Lower lobe of right lung (tissue), 2 donors: ENCODE data around the gene LGALS14. TPM values are rescaled to one million over a fixed set of nuclear protein-coding genes. Genes with fewer than 3 reads are reported as not detected.
A peak's percentile ranks its signal among the peaks of the same experiment; 100 is the strongest.

Experiments
- ATAC-seq, 2 donors: fragments of 200-7000 bp; cut with Tn5 transposase; one replicate each; pipeline ENCODE4 v1.9.1; 2020 to 2022; ENCODE audit warnings: mild to moderate bottlenecking in 2 of 2, moderate library complexity in 2 of 2
- DNase-seq: peaks from one replicate; pipeline ENCODE4 v3.0.0-alpha.2; 2020
- H3K27ac ChIP-seq: fragments of 200-600 bp; one replicate; pipeline ENCODE4 v1.8.0; 2022
- H3K27me3 ChIP-seq: fragments of 200-600 bp; one replicate; pipeline ENCODE4 v1.8.0; 2022; ENCODE audit warnings: low read depth
- H3K36me3 ChIP-seq: fragments of 200-600 bp; one replicate; pipeline ENCODE4 v1.8.0; 2022; ENCODE audit warnings: mild to moderate bottlenecking
- H3K4me1 ChIP-seq: fragments of 200-600 bp; one replicate; pipeline ENCODE4 v1.8.0; 2022
- H3K4me3 ChIP-seq: fragments of 200-600 bp; one replicate; pipeline ENCODE4 v1.8.0; 2022; ENCODE audit warnings: mild to moderate bottlenecking
- H3K9me3 ChIP-seq: fragments of 200-600 bp; one replicate; pipeline ENCODE4 v1.8.0; 2022
- intact Hi-C: fragments of 100-400 bp; cut with DNase I; formaldehyde crosslinking; loops from one replicate; pipeline ENCODE4 v1.11.0; 2022
- total RNA-seq: library from RNA; stranded (reverse); fragmentation: NEBNext Ultra II Directional; extraction: Animal tissue kit (Norgen Biotek cat#: 25700); gene quantifications from one replicate; pipeline ENCODE4 v1.2.1, GENCODE V29; 2021
- TF ChIP-seq, protein P1 (sequence below): fragments of 200-600 bp; IDR thresholded peaks from one replicate; pipeline ENCODE4 v1.8.0; 2022; ENCODE audit warnings: antibody characterized with exemption, mild to moderate bottlenecking
- donor health status: DM: no; HTN: yes; CAD: no; lungs with severe emphysema.

The LGALS14 gene
- total RNA-seq, 1 donor from 2014 or later: not detected

GRCh38 chr19:39696387-39696786 is 7.9 kb upstream of the LGALS14 start:
- Histone ChIP-seq H3K4me3 (no peak overlapping the region), H3K27me3 (peaks cover 14% of the 10 kb centered on the region), H3K4me1 (no peaks in the 10 kb centered on the region), H3K36me3 (no peaks in the 10 kb centered on the region), H3K9me3 (no peaks in the 10 kb centered on the region), H3K27ac (no peak overlapping the region)
- TF ChIP-seq, protein P1, sequence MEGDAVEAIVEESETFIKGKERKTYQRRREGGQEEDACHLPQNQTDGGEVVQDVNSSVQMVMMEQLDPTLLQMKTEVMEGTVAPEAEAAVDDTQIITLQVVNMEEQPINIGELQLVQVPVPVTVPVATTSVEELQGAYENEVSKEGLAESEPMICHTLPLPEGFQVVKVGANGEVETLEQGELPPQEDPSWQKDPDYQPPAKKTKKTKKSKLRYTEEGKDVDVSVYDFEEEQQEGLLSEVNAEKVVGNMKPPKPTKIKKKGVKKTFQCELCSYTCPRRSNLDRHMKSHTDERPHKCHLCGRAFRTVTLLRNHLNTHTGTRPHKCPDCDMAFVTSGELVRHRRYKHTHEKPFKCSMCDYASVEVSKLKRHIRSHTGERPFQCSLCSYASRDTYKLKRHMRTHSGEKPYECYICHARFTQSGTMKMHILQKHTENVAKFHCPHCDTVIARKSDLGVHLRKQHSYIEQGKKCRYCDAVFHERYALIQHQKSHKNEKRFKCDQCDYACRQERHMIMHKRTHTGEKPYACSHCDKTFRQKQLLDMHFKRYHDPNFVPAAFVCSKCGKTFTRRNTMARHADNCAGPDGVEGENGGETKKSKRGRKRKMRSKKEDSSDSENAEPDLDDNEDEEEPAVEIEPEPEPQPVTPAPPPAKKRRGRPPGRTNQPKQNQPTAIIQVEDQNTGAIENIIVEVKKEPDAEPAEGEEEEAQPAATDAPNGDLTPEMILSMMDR: no peak
- intact Hi-C loops: no loop called here
- peak in 1 of 2 donors; percentile 48 for ATAC-seq
- DNase-seq: no peak

- Histone ChIP-seq H3K4me1 (no peaks in the 10 kb centered on the region), H3K4me3 (no peak overlapping the region), H3K27ac (no peak overlapping the region), H3K9me3 (no peaks in the 10 kb centered on the region), H3K27me3 (peaks cover 15% of the 10 kb centered on the region), H3K36me3 (no peaks in the 10 kb centered on the region)
- ATAC-seq: no peak
- intact Hi-C loops: no loop called here
- no peak for DNase-seq
- TF ChIP-seq, protein P1: no peak
These were observed 5.7 kb upstream of the LGALS14 start for GRCh38 chr19:39698535-39698934.

DNA sequence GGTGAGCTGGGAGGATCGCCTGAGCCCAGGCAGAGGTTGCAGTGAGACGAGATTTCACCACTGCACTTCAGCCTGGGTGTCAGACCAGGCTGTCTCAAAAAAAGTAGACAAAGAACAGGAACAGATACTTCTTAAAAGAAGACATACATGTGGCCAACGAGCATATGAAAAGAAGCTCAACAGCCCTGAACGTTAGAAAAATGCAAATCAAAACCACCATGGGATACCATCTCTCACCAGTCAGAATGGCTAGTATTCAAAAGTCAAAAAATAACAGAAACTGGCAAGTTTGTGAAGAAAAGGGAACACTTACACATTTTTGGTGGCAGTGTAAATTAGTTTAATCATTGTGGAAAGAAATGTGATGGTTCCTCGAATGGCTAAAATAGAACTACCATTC is 3.0 kb upstream of the LGALS14 start:
- Histone ChIP-seq H3K36me3 (no peaks in the 10 kb centered on the region), H3K4me3 (no peak overlapping the region), H3K27me3 (peaks cover 15% of the 10 kb centered on the region), H3K4me1 (no peaks in the 10 kb centered on the region), H3K27ac (no peak overlapping the region), H3K9me3 (no peaks in the 10 kb centered on the region)
- no peak for ATAC-seq
- intact Hi-C loops: no loop called here
- DNase-seq: no peak
- TF ChIP-seq, protein P1: no peak

DNA sequence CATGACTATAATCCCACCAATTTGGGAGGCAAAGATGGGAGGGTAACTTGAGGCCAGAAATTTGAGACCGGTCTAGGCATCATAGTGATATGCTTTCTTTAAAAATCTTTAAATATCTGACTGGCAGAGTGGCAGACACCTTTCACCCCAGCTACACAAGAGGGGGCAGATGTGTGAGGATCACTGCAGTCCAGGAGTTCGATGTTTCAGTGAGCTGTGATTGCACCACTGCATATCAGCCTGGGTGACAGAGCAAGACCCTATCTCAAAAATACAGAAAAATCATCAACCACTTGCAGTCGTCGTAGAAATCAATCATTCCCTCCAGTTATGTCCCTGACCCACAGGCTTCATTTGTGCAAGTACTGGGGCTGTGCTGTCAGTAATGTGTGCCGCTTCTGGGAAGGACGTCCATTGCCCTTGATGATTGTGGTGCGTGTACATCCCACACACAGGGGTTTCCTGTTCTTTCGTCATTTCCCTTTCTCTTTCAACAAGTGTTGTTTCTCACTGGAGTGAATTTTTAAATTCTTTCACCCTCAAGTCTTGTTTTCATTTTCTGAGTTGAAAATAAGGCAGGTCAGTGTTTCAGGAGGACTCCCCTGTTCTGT is 1.4 kb downstream of the LGALS14 start:
- no peak for ATAC-seq
- H3K4me3 ChIP-seq: no peak overlapping the region
- H3K4me1 ChIP-seq: no peaks in the 10 kb centered on the region
- H3K27me3 ChIP-seq: peaks cover 7% of the 10 kb centered on the region
- no peaks in the 10 kb centered on the region for H3K36me3 ChIP-seq
- intact Hi-C loops: no loop called here
- H3K27ac ChIP-seq: no peak overlapping the region
- TF ChIP-seq, protein P1: no peak
- no peaks in the 10 kb centered on the region for H3K9me3 ChIP-seq
- DNase-seq: no peak

DNA sequence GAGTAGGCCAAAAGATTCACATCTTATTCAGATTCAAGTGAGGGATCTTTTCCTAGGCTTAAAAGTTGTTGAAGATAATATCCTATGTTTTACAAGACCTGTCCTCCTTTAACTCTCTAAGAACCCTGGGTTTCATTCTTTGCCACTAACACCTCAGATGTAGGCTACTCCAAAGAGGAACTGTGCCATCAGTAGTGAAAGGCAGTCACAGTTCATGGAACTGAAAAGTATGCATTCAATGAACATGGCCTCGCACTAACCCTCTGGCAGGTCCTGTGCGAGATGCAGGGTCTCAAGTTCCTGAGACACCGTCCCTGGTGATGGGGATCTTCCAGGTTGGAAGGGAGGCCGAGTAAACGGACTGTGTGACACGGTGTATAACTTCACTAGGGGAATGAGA is 4.3 kb downstream of the LGALS14 start:
- no peak overlapping the region for H3K27ac ChIP-seq
- H3K36me3 ChIP-seq: no peaks in the 10 kb centered on the region
- no peaks in the 10 kb centered on the region for H3K4me1 ChIP-seq
- H3K4me3 ChIP-seq: no peak overlapping the region
- no peaks in the 10 kb centered on the region for H3K9me3 ChIP-seq
- intact Hi-C loops: no loop called here
- TF ChIP-seq, protein P1: no peak
- no peak for ATAC-seq
- H3K27me3 ChIP-seq: no peaks in the 10 kb centered on the region
- no peak for DNase-seq
